Ramos (cell line): ENCODE measurements around the gene SPZ1.
"Not testable (repeated sequence)": the region's sequence is repeated elsewhere in the genome, so short reads cannot be mapped to it uniquely, and the experiment has no call there.

Experiments used
- in situ Hi-C: fragments of 300-500 bp; cut with MboI; formaldehyde crosslinking; loops from one replicate; pipeline ENCODE4 v1.14.3; 2022; ENCODE audit warnings: low sequenced_read_pairs; ENCODE audit not compliant: unreplicated experiment

Gene SPZ1

GRCh38 chr5:80319702-80320101, at the start of gene SPZ1:
TSS of gene SPZ1 (plus strand) at chr5:80320002. CDS start at chr5:80320216, 214 bp downstream.
- in situ Hi-C loops = no loop called here

DNA sequence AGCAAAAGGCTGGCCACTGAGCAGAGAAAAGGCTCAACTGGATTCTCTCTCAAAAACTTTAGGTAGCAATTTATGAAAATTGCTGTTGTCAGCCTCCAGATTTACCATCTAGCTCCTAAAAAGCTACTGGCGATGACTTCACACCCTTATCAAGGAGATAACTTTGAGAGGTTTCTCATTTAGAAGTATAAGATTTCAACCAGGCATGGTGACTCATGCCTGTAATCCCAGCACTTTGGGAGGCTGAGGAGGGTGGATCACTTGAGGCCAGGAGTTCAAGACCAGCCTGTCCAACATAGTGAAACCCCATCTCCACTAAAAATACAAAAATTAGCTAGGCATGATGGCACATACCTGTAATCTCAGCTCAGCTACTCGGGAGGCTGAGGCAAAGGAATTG, 49.3 kb upstream of the SPZ1 start:
- in situ Hi-C loops = not testable (repeated sequence)

- in situ Hi-C loops = loop anchor here (25.0 kb wide), 1 partner anchor 588 kb away; the partner anchor contains the start of gene CMYA5
Measured at GRCh38 chr5:80275347-80275746, 44.5 kb upstream of the SPZ1 start.

- in situ Hi-C loops = loop anchor here (25.0 kb wide), 1 partner anchor 589 kb away; the partner anchor contains the start of gene CMYA5
Measured at GRCh38 chr5:80276186-80276585, 43.6 kb upstream of the SPZ1 start.

GRCh38 chr5:80277191-80277590, 42.6 kb upstream of the SPZ1 start:
- in situ Hi-C loops = loop anchor here (25.0 kb wide), 1 partner anchor 590 kb away; the partner anchor contains the start of gene CMYA5

GRCh38 chr5:80282054-80282453, 37.7 kb upstream of the SPZ1 start:
- in situ Hi-C loops = loop anchor here (5.0 to 25.0 kb wide), 2 partner anchors 190 to 595 kb away; partner anchors contain the start of gene CMYA5

DNA sequence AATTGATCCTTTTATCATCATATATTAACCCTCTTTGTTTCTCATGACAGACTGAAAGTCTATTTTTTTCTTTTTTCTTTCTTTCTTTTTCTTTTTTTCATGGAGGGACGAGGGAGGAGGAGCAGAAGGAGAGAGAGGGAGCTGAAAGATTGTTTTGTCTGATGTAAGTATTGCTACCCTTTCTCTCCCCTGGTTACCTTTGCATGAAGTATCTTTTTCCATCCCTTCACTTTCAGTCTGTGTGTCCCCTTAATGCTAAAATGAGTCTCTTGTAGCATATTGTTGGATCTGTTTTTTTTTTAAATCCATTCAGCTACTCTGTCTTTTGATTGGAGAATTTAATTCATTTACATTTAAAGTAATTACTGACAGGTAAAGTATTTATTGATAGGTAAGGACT, 36.4 kb upstream of the SPZ1 start:
- in situ Hi-C loops = loop anchor here (5.0 to 25.0 kb wide), 2 partner anchors 191 to 596 kb away; partner anchors contain the start of gene CMYA5

DNA sequence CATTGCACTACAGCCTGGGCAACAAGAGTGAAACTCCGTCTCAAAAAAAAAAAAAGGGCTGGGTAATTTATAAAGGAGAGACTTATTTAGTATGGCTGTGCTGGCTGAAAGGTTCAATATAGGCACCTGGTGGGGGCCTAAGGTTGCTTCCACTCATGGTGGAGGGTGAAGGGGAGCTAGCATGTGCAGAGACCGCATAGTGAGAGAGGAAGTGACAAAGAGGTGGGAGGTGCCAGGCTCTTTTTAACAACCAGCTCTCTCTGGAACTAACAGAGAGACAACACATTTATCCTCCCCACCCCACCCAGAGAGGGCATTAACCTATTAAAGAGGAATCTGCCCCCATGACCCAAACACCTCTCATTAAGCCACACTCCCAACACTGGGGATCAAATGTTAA, 35.1 kb upstream of the SPZ1 start:
- in situ Hi-C loops = loop anchor here (5.0 to 25.0 kb wide), 2 partner anchors 192 to 597 kb away; partner anchors contain the start of gene CMYA5

GRCh38 chr5:80288177-80288576, 31.6 kb upstream of the SPZ1 start:
- in situ Hi-C loops = loop anchor here (25.0 kb wide), 1 partner anchor 601 kb away; the partner anchor contains the start of gene CMYA5

GRCh38 chr5:80289320-80289719, 30.5 kb upstream of the SPZ1 start:
- in situ Hi-C loops = loop anchor here (25.0 kb wide), 1 partner anchor 602 kb away; the partner anchor contains the start of gene CMYA5

GRCh38 chr5:80291761-80292160, 28.0 kb upstream of the SPZ1 start:
- in situ Hi-C loops = loop anchor here (25.0 kb wide), 1 partner anchor 604 kb away; the partner anchor contains the start of gene CMYA5

- in situ Hi-C loops = loop anchor here (25.0 kb wide), 1 partner anchor 609 kb away; the partner anchor contains the start of gene CMYA5
Measured at GRCh38 chr5:80296121-80296520, 23.7 kb upstream of the SPZ1 start.

- in situ Hi-C loops = loop anchor here (25.0 kb wide), 1 partner anchor 612 kb away; the partner anchor contains the start of gene CMYA5
Measured at GRCh38 chr5:80299601-80300000, 20.2 kb upstream of the SPZ1 start.

GRCh38 chr5:80300125-80300524, 19.7 kb upstream of the SPZ1 start:
- in situ Hi-C loops = no loop called here

- in situ Hi-C loops = not testable (repeated sequence)
Measured at GRCh38 chr5:80300796-80301195, 19.0 kb upstream of the SPZ1 start.

DNA sequence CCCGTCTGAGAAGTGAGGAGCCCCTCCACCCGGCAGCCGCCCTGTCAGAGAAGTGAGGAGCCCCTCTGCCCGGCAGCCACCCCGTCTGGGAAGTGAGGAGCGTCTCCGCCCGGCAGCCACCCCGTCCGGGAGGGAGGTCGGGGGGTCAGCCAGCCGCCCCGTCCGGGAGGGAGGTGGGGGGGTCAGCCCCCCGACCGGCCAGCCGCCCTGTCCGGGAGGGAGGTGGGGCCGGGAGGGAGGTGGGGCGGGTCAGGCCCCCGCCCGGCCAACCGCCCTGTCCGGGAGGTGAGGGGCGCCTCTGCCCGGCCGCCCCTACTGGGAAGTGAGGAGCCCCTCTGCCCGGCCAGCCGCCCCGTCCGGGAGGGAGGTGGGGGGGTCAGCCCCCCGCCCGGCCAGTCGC, 18.5 kb upstream of the SPZ1 start:
- in situ Hi-C loops = not testable (repeated sequence)

DNA sequence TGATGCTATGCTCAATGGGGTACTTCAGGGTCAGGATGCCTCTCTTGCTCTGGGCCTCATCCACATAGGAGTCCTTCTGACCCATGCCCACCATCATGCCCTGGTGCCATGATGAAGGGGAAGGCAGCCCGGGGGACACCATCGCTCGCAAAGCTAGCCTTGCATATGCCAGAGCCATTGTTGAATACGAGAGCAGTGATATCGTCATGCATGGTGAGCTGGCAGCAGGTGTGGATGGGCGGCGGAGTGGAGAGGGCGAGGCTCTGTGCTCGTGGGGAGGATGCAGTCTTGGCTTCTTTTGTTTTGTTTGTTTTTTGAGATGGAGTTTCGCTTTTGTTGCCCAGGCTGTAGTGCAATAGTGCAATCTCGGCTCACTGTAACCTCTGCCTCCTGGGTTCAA, 17.2 kb upstream of the SPZ1 start:
- in situ Hi-C loops = no loop called here

- in situ Hi-C loops = no loop called here
Measured at GRCh38 chr5:80308526-80308925, 11.3 kb upstream of the SPZ1 start.

GRCh38 chr5:80309871-80310665, 9.7 kb upstream of the SPZ1 start:
- in situ Hi-C loops = no loop called here

- in situ Hi-C loops = no loop called here
Measured at GRCh38 chr5:80315244-80315643, 4.6 kb upstream of the SPZ1 start.

GRCh38 chr5:80318212-80318611, 1.6 kb upstream of the SPZ1 start:
- in situ Hi-C loops = no loop called here
